GM12891 (cell line): ENCODE results near the gene CCDC136.

Experiments used
- PAX5 ChIP-seq: IDR thresholded peaks from 2 replicates; pipeline ENCODE4 v1.6.1; 2011; ENCODE audit warnings: low read length, moderate library complexity, mild to moderate bottlenecking; ENCODE audit not compliant: insufficient read depth, severe bottlenecking
- POLR2A ChIP-seq: IDR thresholded peaks from 2 replicates; pipeline ENCODE4 v1.6.1; 2011; ENCODE audit warnings: low read depth, low read length, control low read depth
- POLR2AphosphoS5 ChIP-seq: IDR thresholded peaks from 2 replicates; pipeline ENCODE4 v1.6.1; 2011; ENCODE audit warnings: low read depth, low read length, control low read depth
- POU2F2 ChIP-seq: IDR thresholded peaks from 2 replicates; pipeline ENCODE4 v1.6.1; 2011; ENCODE audit warnings: low read depth, mild to moderate bottlenecking, control low read depth, low read length, moderate library complexity
- SPI1 ChIP-seq: IDR thresholded peaks from 2 replicates; pipeline ENCODE4 v1.6.1; 2011; ENCODE audit warnings: low read depth, low read length, control low read depth
- TAF1 ChIP-seq: IDR thresholded peaks from 2 replicates; pipeline ENCODE4 v1.6.1; 2011; ENCODE audit warnings: low read depth, low read length, control low read depth

- no peak for TF ChIP-seq TAF1
- TF ChIP-seq POLR2A = no peak
- TF ChIP-seq POLR2AphosphoS5 = no peak
- no peak for TF ChIP-seq PAX5
- TF ChIP-seq POU2F2 = no peak
- TF ChIP-seq SPI1 = no peak
Observed at GRCh38 chr7:128865303-128865702, 73.5 kb downstream of the CCDC136 start.
